HG03457 (cell line): ENCODE data around the gene SIX1.

Source experiments
- ATAC-seq: cut with Tn5 transposase; IDR thresholded peaks from one replicate; pipeline ENCODE4 v1.9.1; 2021; ENCODE audit warnings: moderate number of reproducible peaks; ENCODE audit not compliant: unreplicated experiment

SIX1 gene

GRCh38 chr14:60596139-60596538 is 53.1 kb downstream of the SIX1 start:
- no peak for ATAC-seq

- no peak for ATAC-seq
These were observed 55.2 kb downstream of the SIX1 start for GRCh38 chr14:60594062-60594461.
